ENCODE results near the gene SLC22A23. TPM values are rescaled to one million over a fixed set of nuclear protein-coding genes. Genes with fewer than 3 reads are reported as not detected.
"Not testable (repeated sequence)": the region's sequence is repeated elsewhere in the genome, so short reads cannot be mapped to it uniquely, and the experiment has no call there.

SLC22A23 gene
- total RNA-seq, 1 donor = 9.0 TPM

DNA sequence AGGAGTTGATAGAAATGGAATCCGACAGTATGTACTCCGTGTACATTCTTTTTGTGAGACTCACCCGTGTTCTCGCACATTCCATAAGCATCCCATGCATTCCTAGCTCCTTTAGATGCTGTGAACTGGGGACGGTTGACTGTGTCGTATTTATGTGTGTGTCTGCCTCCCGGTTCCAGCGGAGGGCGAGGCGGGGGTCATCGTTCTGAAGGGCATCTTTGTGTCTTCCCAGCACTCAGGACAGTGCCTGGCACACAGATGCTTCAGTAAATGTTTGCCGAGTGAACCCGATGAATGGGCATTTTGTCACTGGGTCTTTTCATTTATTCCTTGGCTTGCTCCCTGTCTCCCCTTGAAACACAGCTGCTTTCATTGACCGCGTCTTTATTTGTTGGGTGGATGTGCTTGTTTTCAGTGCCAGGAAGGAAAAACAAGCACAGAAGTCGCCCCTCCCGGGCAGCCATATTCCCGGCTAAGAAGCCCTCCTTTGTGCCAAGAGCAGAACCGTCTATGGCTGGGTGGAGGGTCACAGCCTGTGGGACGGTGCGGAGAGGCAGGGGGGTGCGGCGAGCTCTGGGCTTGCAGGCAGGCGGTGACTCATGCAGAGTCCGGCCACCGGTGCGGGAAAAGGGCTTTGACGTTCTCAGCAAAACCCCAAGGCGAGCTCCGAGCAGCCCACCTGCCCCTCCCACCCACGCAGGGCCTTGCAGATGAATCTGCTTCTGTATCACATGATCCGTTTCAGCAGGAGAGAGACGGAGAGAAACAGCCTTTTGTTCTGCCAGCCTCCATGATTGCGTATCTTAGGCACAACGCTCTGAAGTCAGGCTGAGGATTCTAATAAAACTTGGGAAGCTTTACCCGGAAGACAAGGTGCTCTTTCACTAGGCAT, 209.3 kb downstream of the SLC22A23 start:
- peak; percentile 61 for DNase-seq (ENCODE audit: low read depth)
- H3K4me3 ChIP-seq (ENCODE audit: low read depth, low read length) = peak overlapping the region; percentile 52
- TF ChIP-seq, protein P1, sequence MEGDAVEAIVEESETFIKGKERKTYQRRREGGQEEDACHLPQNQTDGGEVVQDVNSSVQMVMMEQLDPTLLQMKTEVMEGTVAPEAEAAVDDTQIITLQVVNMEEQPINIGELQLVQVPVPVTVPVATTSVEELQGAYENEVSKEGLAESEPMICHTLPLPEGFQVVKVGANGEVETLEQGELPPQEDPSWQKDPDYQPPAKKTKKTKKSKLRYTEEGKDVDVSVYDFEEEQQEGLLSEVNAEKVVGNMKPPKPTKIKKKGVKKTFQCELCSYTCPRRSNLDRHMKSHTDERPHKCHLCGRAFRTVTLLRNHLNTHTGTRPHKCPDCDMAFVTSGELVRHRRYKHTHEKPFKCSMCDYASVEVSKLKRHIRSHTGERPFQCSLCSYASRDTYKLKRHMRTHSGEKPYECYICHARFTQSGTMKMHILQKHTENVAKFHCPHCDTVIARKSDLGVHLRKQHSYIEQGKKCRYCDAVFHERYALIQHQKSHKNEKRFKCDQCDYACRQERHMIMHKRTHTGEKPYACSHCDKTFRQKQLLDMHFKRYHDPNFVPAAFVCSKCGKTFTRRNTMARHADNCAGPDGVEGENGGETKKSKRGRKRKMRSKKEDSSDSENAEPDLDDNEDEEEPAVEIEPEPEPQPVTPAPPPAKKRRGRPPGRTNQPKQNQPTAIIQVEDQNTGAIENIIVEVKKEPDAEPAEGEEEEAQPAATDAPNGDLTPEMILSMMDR (IDR thresholded peaks at IDR 0.05; ENCODE audit: insufficient read depth, low read length) = no peak

DNA sequence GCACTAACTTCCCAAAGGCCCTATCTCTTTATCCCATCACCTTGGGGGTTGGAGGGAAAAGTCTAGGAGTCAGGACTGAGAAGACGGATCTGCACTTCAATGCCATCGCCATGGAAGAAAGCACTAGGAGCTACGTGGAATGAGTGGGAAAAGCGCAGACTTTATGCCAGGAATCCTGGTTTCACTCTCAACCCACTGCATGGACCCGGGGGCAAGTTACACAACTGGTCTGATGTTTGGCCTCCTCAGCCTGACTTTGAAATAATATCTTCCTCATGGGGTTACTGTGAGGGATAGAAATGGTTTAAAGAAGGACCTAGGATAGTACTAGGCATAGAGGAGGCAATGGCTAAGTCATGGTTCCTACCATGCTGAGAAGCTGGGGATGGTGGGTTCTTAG, 211.6 kb downstream of the SLC22A23 start:
- no peak overlapping the region for H3K4me3 ChIP-seq (ENCODE audit: low read depth, low read length)
- TF ChIP-seq, protein P1 (IDR thresholded peaks at IDR 0.05; ENCODE audit: insufficient read depth, low read length) = no peak

DNA sequence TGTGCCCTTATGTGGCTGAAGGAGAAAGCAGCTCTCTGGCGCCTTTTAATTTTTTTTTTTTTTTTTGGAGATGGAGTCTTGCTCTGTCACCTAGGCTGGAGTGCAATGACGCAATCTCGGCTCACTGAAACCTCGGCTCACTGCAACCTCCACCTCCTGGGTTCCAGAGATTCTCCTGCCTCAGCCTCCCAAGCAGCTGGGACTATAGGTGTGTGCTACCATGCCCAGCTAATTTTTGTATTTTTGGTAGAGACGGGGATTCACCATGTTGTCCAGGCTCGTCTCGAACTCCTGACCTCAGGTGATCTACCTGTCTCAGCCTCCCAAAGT, 212.1 kb downstream of the SLC22A23 start:
- not testable (repeated sequence) for H3K4me3 ChIP-seq (ENCODE audit: low read depth, low read length); DNase-seq (ENCODE audit: low read depth)

More for the DNA sequence above, 211.6 kb downstream of the SLC22A23 start:
- no peak for DNase-seq (ENCODE audit: low read depth)

DNA sequence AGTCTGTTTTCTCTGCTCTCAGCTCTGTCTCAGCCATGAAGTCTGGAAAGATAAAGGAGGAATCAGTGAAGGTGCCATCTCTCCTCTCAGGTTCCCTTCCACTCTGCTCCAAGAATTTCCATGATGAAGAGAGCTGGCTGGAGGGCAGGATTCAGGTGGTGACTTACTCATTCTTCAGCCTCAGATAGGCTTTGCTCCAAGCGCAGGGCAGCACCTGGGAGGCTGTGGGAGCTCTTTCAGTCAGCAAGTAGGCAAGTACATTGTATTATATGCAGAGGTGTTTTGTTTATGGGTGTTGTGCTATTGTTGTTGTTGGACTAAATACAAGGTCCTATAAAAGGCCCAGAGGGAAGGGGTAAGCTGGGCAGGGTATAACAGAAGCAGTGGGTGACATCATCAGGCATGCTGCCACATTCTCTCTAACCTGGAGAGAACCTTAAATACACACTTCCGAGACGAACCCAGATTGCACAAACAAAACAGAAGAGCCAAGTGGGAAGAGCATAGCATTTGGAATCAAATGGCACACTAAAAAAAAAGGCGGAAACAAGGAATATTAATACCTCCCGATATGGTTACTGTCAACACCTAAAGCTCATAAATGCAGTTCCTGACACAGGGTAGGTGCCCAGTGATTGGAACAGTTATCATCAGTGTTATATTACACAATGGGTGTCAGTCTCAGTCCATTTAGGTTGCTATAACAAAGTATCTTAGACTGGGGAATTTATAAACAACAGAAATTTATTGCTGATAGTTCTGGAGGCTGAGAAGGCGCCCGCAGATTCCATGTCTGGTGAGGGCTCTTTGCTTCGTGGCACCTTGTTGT, 212.6 kb downstream of the SLC22A23 start:
- no peak overlapping the region for H3K4me3 ChIP-seq (ENCODE audit: low read depth, low read length)
- no peak for DNase-seq (ENCODE audit: low read depth)

DNA sequence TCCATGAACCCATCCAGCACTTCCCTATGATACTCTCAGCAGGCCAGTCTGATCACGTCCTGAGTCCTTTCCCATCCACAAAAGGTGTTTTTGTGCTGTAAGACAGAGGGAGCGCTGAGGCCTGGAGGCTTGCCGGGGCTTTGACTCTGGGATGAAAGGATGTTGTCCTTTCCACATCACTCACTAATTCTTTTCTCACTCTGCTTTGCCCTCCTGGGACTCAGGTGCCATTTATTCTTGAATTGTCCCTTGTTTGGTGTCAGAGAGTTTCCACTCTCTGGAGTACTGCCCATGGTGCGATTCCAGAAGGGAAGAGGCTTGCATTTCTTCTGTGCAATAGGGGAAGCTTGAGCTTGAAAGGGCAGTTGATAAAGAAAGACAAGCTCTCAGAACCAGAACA, 214.1 kb downstream of the SLC22A23 start:
- TF ChIP-seq, protein P1 (IDR thresholded peaks at IDR 0.05; ENCODE audit: insufficient read depth, low read length) = no peak
- DNase-seq (ENCODE audit: low read depth) = no peak
- H3K4me3 ChIP-seq (ENCODE audit: low read depth, low read length) = no peak overlapping the region

More for the DNA sequence above, 212.6 kb downstream of the SLC22A23 start:
- TF ChIP-seq, protein P1 (IDR thresholded peaks at IDR 0.05; ENCODE audit: insufficient read depth, low read length) = no peak

DNA sequence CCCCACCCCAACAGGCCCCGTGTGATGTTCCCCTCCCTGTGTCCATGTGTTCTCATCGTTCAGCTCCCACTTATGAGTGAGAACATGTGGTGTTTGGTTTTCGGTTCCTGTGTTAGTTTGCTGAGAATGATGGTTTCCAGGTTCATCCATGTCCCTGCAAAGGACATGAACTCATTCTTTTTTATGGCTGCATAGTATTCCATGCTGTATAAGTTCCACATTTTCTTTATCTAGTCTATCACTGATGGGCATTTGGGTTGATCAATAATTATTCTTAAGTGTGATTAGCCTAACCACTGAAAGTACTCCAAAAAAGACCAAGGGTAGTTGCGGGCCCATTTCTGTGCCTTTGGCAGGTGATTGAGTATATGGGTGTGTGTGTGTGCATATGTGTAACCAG, 215.1 kb downstream of the SLC22A23 start:
- not testable (repeated sequence) for H3K4me3 ChIP-seq (ENCODE audit: low read depth, low read length); DNase-seq (ENCODE audit: low read depth)

DNA sequence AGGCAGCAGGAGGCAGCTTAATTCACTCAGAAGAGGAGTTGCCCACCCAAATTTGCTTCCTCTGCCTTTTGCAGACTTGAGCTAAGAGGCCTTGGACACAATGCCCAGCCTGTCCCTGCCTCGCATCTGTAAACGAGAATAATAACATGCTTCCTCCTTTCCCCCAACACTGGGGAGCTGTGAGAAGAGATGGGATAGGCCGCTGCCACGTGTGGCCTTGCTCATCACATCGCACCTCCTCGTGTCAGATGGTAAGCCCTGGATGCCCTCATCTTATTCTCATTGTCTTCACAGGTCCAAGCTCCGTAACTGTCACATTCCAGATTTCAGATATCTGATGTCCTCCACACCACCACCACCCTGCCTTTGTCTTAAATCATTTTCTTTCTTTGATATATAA, 216.3 kb downstream of the SLC22A23 start:
- no peak overlapping the region for H3K4me3 ChIP-seq (ENCODE audit: low read depth, low read length)
- no peak for DNase-seq (ENCODE audit: low read depth)
- TF ChIP-seq, protein P1 (IDR thresholded peaks at IDR 0.05; ENCODE audit: insufficient read depth, low read length) = no peak

Data from fibroblast of the aortic adventitia (primary cell).